Fibroblast of skin of abdomen (primary cell): ENCODE data around the gene ART3.

Source experiments
- DNase-seq: peaks from one replicate; pipeline ENCODE4 v3.0.0-alpha.2; 2013

Gene ART3

DNA sequence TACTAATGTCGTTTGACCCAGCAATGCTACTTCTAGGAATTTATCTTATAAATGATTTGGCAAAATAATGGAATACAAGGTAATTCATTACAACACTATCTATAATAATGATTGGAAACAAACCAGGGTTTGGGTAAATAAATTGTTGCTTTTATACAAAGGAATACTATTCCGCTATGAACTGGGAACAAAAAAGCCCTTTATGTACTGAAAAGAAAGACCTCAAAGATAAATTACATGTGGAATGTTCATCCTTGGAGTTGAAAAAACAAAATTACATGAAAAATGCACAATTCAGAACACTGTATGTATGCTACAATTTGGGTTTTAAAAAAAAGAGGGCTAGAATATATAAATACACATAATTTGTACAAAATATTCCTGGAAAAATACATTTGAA lies 78.8 kb downstream of the ART3 start:
- DNase-seq = no peak

DNA sequence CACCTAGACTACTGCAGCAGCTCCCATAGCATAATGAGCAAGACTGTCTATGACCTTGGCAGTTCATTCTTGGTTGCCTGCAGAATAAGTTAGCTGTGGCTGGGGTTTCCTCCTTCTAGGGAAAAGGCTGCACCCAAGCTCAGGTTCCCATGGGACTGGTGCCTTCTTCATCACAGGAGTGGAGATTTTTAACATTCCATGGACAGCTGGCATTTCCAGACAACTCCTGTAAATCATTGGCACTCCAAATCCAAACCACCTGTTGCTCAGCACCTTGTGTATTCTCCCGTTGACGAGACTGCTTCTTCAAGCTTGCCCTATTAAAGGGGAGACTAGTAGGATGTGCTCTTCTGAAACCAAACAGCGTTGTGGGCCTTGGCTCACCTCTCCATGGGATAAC lies 81.5 kb downstream of the ART3 start:
- DNase-seq = no peak

DNA sequence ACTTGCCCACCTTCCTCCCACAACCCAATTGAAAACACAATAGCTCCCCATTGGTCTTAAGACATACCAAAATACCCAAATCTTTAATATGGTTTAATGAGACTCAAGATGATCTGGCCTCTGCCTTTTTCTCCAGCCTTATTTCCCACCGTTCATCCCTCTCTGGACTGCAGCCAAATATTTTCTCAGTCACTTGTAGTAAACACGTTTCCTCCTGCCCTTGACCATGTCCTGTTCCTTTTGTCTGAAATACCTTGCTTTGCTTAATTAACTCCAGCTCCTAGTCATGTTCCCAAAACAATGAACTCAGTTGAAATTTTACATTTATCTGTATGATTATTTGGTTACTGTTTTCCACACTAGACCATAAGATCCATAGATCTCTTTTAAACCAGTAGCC lies 82.1 kb downstream of the ART3 start:
- no peak for DNase-seq

DNA sequence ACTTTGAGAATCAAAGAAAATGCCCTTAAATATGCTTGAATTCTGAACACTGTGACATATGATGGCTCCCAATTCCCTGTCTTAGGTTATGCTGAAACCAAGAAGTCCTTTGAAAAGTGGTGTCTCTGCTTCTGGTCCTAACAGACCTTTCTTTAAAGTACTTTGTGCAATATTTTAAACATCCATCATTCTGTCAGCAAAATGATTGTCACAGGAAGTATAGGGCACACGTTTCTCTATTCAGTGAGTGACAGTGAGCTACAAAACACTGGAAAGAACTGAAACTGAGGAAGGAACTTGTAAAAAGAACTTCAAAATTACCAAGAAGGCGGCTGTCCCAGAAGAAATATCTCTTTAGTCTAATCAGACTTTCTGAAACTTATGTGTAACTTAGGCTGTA lies 85.8 kb downstream of the ART3 start:
- DNase-seq = no peak
